HFF-Myc (cell line): ENCODE data around the gene MANSC1.

Experiments used
- DNase-seq: peaks from one replicate; pipeline ENCODE4 v3.0.0-alpha.2; 2011; ENCODE audit warnings: low read depth; ENCODE audit errors: extremely low read depth
- H3K4me3 ChIP-seq: replicated peaks from 2 replicates; pipeline ENCODE4 v1.5.1; 2011; ENCODE audit warnings: low read depth, mild to moderate bottlenecking, control low read depth, low read length
- CTCF ChIP-seq: IDR thresholded peaks from 2 replicates; pipeline ENCODE4 v1.5.1; 2012; ENCODE audit warnings: mild to moderate bottlenecking, low read depth, low read length, control low read depth; ENCODE audit errors: missing control alignments

The MANSC1 gene

GRCh38 chr12:12365446-12365802 lies 15.4 kb upstream of the MANSC1 start:
- no peak for DNase-seq
- no peak overlapping the region for H3K4me3 ChIP-seq
- TF ChIP-seq CTCF: no peak

GRCh38 chr12:12364787-12365445 lies 14.9 kb upstream of the MANSC1 start:
- no peak overlapping the region for H3K4me3 ChIP-seq
- DNase-seq: no peak
- TF ChIP-seq CTCF: no peak

GRCh38 chr12:12358528-12358927 lies 8.5 kb upstream of the MANSC1 start:
- TF ChIP-seq CTCF: no peak

GRCh38 chr12:12357719-12358461 lies 7.8 kb upstream of the MANSC1 start:
- no peak for TF ChIP-seq CTCF
- H3K4me3 ChIP-seq: peak overlapping the region; percentile 72
- DNase-seq: no peak

More at GRCh38 chr12:12358528-12358927, 8.5 kb upstream of the MANSC1 start:
- DNase-seq: no peak
- peak overlapping the region; percentile 72 for H3K4me3 ChIP-seq

- peak; percentile 76 for DNase-seq
- TF ChIP-seq CTCF: no peak
- peak within 1 kb of the TSS; percentile 72 for H3K4me3 ChIP-seq
Measured at GRCh38 chr12:12356896-12357718, 7.1 kb upstream of the MANSC1 start, which contains the start of gene BORCS5. Gene BORCS5 (plus strand): TSS chr12:12357078. CDS start chr12:12357452, 374 bp downstream.

GRCh38 chr12:12356467-12356895 lies 6.4 kb upstream of the MANSC1 start:
- H3K4me3 ChIP-seq: peak overlapping the region; percentile 72
- no peak for DNase-seq
- no peak for TF ChIP-seq CTCF
